H9 (cell line): ENCODE data around the gene TMEM170B. TPM values are rescaled to one million over a fixed set of nuclear protein-coding genes. Genes with fewer than 3 reads are reported as not detected.

Source experiments
- DNase-seq: peaks from one replicate; pipeline ENCODE4 v3.0.0-alpha.2; 2017
- H2AFZ ChIP-seq: one replicate; pipeline ENCODE4 v1.6.1; 2013; ENCODE audit warnings: mild to moderate bottlenecking, low read length, control low read depth, moderate library complexity
- H2AK5ac ChIP-seq: 2 replicates; pipeline ENCODE4 v1.6.1; 2013; ENCODE audit warnings: low read length, control low read depth, mixed read lengths; ENCODE audit not compliant: insufficient read length
- H2BK120ac ChIP-seq: one replicate; pipeline ENCODE4 v1.6.1; 2013; ENCODE audit warnings: low read depth, mild to moderate bottlenecking, low read length, control low read depth, inconsistent platforms; ENCODE audit not compliant: poor library complexity, severe bottlenecking
- H2BK12ac ChIP-seq: 2 replicates; pipeline ENCODE4 v1.6.1; 2013; ENCODE audit warnings: low read length, control low read depth, mixed read lengths, low read depth; ENCODE audit not compliant: insufficient read length
- H2BK15ac ChIP-seq: 2 replicates; pipeline ENCODE4 v1.6.1; 2013; ENCODE audit warnings: low read depth, low read length, control low read depth
- H2BK20ac ChIP-seq: one replicate; pipeline ENCODE4 v1.6.1; 2013; ENCODE audit warnings: low read depth, mild to moderate bottlenecking, low read length, control low read depth, inconsistent platforms; ENCODE audit not compliant: poor library complexity, severe bottlenecking
- H2BK5ac ChIP-seq: 2 replicates; pipeline ENCODE4 v1.6.1; 2013; ENCODE audit warnings: low read length, control low read depth, mixed read lengths; ENCODE audit not compliant: insufficient read length
- H3K14ac ChIP-seq: 2 replicates; pipeline ENCODE4 v1.6.1; 2013; ENCODE audit warnings: low read length, control low read depth; ENCODE audit not compliant: insufficient read depth
- H3K18ac ChIP-seq: 2 replicates; pipeline ENCODE4 v1.6.1; 2013; ENCODE audit warnings: low read depth, mild to moderate bottlenecking, mixed read lengths, low read length, control low read depth; ENCODE audit not compliant: insufficient read length
- H3K23ac ChIP-seq: 2 replicates; pipeline ENCODE4 v1.6.1; 2013; ENCODE audit warnings: low read length, control low read depth, mixed read lengths, low read depth; ENCODE audit not compliant: insufficient read length
- H3K23me2 ChIP-seq: 2 replicates; pipeline ENCODE4 v1.6.1; 2013; ENCODE audit warnings: low read depth, mild to moderate bottlenecking, mixed read lengths, low read length, control low read depth; ENCODE audit not compliant: insufficient read length, poor library complexity, severe bottlenecking
- H3K27ac ChIP-seq: 2 replicates; pipeline ENCODE4 v1.5.1; 2013; ENCODE audit warnings: low read length, control low read depth, mixed read lengths, low read depth; ENCODE audit not compliant: insufficient read length
- H3K27me3 ChIP-seq: 2 replicates; pipeline ENCODE4 v1.6.1; 2013; ENCODE audit warnings: low read length, control low read depth, inconsistent platforms; ENCODE audit not compliant: insufficient read depth
- H3K4ac ChIP-seq: 2 replicates; pipeline ENCODE4 v1.6.1; 2013; ENCODE audit warnings: low read depth, mild to moderate bottlenecking, control low read depth, inconsistent platforms, low read length, moderate library complexity
- H3K4me1 ChIP-seq: 2 replicates; pipeline ENCODE4 v1.6.1; 2013; ENCODE audit warnings: low read length, control low read depth, inconsistent platforms; ENCODE audit not compliant: insufficient read depth
- H3K4me2 ChIP-seq: 2 replicates; pipeline ENCODE4 v1.6.1; 2013; ENCODE audit warnings: low read length, control low read depth, mixed read lengths; ENCODE audit not compliant: insufficient read length, insufficient read depth
- H3K56ac ChIP-seq: 2 replicates; pipeline ENCODE4 v1.6.1; 2013; ENCODE audit warnings: low read depth, mild to moderate bottlenecking, mixed read lengths, low read length, control low read depth; ENCODE audit not compliant: insufficient read length
- H3K79me1 ChIP-seq: 2 replicates; pipeline ENCODE4 v1.6.1; 2013; ENCODE audit warnings: low read depth, mild to moderate bottlenecking, moderate library complexity, low read length, control low read depth, inconsistent platforms; ENCODE audit not compliant: insufficient read depth, poor library complexity, severe bottlenecking
- H3K79me2 ChIP-seq: 2 replicates; pipeline ENCODE4 v1.6.1; 2013; ENCODE audit warnings: low read length, control low read depth, inconsistent platforms; ENCODE audit not compliant: insufficient read depth
- H3K9ac ChIP-seq: 2 replicates; pipeline ENCODE4 v1.6.1; 2013; ENCODE audit warnings: low read length, control low read depth, mixed read lengths; ENCODE audit not compliant: insufficient read length; ENCODE audit errors: extremely low read depth
- H3K9me3 ChIP-seq: one replicate; pipeline ENCODE4 v1.6.1; 2013; ENCODE audit warnings: low read depth, low read length, inconsistent platforms; ENCODE audit not compliant: control insufficient read depth
- H3T11ph ChIP-seq: one replicate; pipeline ENCODE4 v1.6.1; 2013; ENCODE audit warnings: mild to moderate bottlenecking, low read length, control low read depth, inconsistent platforms
- H4K20me1 ChIP-seq: one replicate; pipeline ENCODE4 v1.6.1; 2013; ENCODE audit not compliant: control insufficient read depth, insufficient read length, insufficient read depth
- H4K5ac ChIP-seq: 2 replicates; pipeline ENCODE4 v1.6.1; 2013; ENCODE audit warnings: low read depth, mild to moderate bottlenecking, mixed read lengths, low read length, control low read depth; ENCODE audit not compliant: insufficient read length
- H4K8ac ChIP-seq: replicated peaks from 2 replicates; pipeline ENCODE4 v1.6.1; 2013; ENCODE audit warnings: low read length, control low read depth, mixed read lengths, low read depth; ENCODE audit not compliant: insufficient read length
- H4K91ac ChIP-seq: 2 replicates; pipeline ENCODE4 v1.6.1; 2013; ENCODE audit warnings: low read depth, mild to moderate bottlenecking, moderate library complexity, mixed read lengths, low read length, control low read depth; ENCODE audit not compliant: insufficient read length
- H3K27ac Mint-ChIP-seq, 3 experiments: 2 replicates in 2 of 3; 3 replicates in 1 of 3; pipeline ENCODE4 v1.8.0; 2020 to 2021; ENCODE audit warnings: mixed read lengths in 3 of 3, mild to moderate bottlenecking in 1 of 3, moderate library complexity in 1 of 3
- H3K27me3 Mint-ChIP-seq: 2 replicates; pipeline ENCODE4 v1.8.0; 2021; ENCODE audit warnings: low read depth, mild to moderate bottlenecking, moderate library complexity, mixed read lengths
- H3K36me3 Mint-ChIP-seq, 3 experiments: 2 replicates in 2 of 3; 3 replicates in 1 of 3; pipeline ENCODE4 v1.8.0; 2020 to 2021; ENCODE audit warnings: low read depth in 3 of 3, mixed read lengths in 3 of 3; ENCODE audit not compliant: insufficient read depth in 1 of 3
- H3K4me1 Mint-ChIP-seq, 2 experiments: 2 replicates each; pipeline ENCODE4 v1.8.0; 2020; ENCODE audit warnings: mixed read lengths in 2 of 2
- H3K4me3 Mint-ChIP-seq, 2 experiments: 2 replicates in 1 of 2; 3 replicates in 1 of 2; pipeline ENCODE4 v1.8.0; 2020 to 2021; ENCODE audit warnings: mild to moderate bottlenecking in 2 of 2, mixed read lengths in 2 of 2, moderate library complexity in 1 of 2
- H3K9me3 Mint-ChIP-seq, 2 experiments: 2 replicates in 1 of 2; 3 replicates in 1 of 2; pipeline ENCODE4 v1.8.0; 2020; ENCODE audit warnings: mild to moderate bottlenecking in 2 of 2, mixed read lengths in 2 of 2, moderate library complexity in 1 of 2
- WGBS: extraction: QIAGEN DNeasy Blood & Tissue Kit; methylation state at CpG from one replicate; pipeline ENCODE4 v1.1.7; 2013; ENCODE audit warnings: missing lambda C conversion rate, low lambda C conversion rate, mixed read lengths; ENCODE audit not compliant: insufficient read length; ENCODE audit errors: extremely low coverage; 5-methylcytosine and 5-hydroxymethylcytosine counted together
- total RNA-seq: library from RNA; stranded (reverse); gene quantifications from 2 replicates; pipeline ENCODE4 v1.2.1, GENCODE V29; 2021
- TF ChIP-seq, protein P1 (sequence below): fragments of 200-600 bp; sonication (generic); conservative IDR thresholded peaks from 3 replicates; pipeline ENCODE4 v1.8.0; 2021; ENCODE audit warnings: antibody characterized with exemption, mild to moderate bottlenecking

Gene TMEM170B
- total RNA-seq, 1 experiment from 2014 or later: 2.9 TPM

DNA sequence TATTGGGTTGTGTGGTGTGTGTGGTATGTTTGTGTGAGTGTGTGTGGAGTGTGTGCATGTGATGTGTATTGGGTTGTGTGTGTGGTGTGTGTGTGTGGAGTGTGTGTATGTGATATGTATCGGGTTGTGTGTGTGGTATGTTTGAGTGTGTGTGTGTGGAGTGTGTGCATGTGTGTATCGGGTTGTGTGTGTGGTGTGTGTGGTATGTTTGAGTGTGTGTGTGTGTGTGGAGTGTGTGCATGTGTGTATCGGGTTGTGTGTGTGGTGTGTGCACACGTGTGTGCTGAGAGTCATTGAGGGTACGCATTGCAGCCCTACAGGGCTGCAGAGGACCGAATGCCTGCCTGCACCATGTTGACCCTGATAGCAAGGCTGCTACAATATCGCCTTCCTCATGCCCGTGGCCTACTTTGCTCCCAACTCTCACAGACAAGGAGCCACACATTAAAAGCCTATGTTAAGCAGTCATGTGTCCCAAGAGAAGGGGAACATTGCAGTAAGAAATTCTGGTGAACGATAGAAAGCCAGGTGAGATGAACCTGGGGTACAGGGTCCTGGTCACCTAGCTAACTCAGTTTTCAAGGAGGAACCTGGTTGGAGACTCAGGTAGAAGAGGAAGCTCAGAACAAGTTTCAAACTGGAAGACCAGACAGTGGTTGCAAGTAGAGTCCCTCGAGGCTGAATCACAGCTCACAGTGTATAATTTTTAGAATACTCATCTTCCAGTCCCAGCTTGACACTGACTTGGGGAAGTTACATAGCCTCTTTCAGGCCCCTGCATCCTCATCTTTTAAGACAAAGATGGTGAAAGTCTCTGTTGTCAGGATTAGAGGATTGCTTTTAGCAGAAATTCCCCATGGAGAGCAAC, 45.7 kb upstream of the TMEM170B start:
- Histone ChIP-seq H2BK120ac (no peak overlapping the region), H3K23me2 (no peaks in the 10 kb centered on the region), H3K9ac (no peak overlapping the region), H2BK15ac (no peak overlapping the region), H2BK12ac (no peak overlapping the region), H2AFZ (no peak overlapping the region), H3K4me2 (no peak overlapping the region), H3K4ac (no peak overlapping the region), H2BK20ac (no peak overlapping the region), H3K9me3 (no peaks in the 10 kb centered on the region), H4K91ac (no peak overlapping the region), H3K27me3 (peaks cover 3% of the 10 kb centered on the region; the same call in 1 of the 2 replicates), H4K5ac (peak overlapping the region; percentile 14), H2AK5ac (no peak overlapping the region), H4K20me1 (no peaks in the 10 kb centered on the region), H3K27ac (no peak overlapping the region), H3K18ac (no peak overlapping the region), H3K79me2 (no peaks in the 10 kb centered on the region), H4K8ac (no peak overlapping the region), H3K56ac (no peak overlapping the region), H2BK5ac (no peak overlapping the region), H3K4me1 (no peaks in the 10 kb centered on the region), H3T11ph (no peak overlapping the region), H3K23ac (no peak overlapping the region), H3K14ac (no peak overlapping the region), H3K79me1 (no peaks in the 10 kb centered on the region)
- Mint-ChIP-seq H3K9me3 (no peaks in the 10 kb centered on the region), H3K27me3 (no peaks in the 10 kb centered on the region), H3K36me3 (no peaks in the 10 kb centered on the region), H3K4me3 (no peak overlapping the region), H3K4me1 (peaks cover 3 to 9% of the 10 kb centered on the region in 2 experiments; a peak in 3 of 4 replicates), H3K27ac (no peak overlapping the region)
- TF ChIP-seq, protein P1, sequence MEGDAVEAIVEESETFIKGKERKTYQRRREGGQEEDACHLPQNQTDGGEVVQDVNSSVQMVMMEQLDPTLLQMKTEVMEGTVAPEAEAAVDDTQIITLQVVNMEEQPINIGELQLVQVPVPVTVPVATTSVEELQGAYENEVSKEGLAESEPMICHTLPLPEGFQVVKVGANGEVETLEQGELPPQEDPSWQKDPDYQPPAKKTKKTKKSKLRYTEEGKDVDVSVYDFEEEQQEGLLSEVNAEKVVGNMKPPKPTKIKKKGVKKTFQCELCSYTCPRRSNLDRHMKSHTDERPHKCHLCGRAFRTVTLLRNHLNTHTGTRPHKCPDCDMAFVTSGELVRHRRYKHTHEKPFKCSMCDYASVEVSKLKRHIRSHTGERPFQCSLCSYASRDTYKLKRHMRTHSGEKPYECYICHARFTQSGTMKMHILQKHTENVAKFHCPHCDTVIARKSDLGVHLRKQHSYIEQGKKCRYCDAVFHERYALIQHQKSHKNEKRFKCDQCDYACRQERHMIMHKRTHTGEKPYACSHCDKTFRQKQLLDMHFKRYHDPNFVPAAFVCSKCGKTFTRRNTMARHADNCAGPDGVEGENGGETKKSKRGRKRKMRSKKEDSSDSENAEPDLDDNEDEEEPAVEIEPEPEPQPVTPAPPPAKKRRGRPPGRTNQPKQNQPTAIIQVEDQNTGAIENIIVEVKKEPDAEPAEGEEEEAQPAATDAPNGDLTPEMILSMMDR: no peak
- 100% methylated on average over 1 of the region's 10 CpGs for WGBS
- DNase-seq: no peak
